Hepatocyte (in vitro differentiated cells): Measurements from ENCODE around the gene C1QTNF2. TPM values are rescaled to one million over a fixed set of nuclear protein-coding genes. Genes with fewer than 3 reads are reported as not detected.

ENCODE experiments used
- DNase-seq: peaks from one replicate; pipeline ENCODE4 v3.0.0-alpha.2; 2016; ENCODE audit warnings: low spot score
- H2AFZ ChIP-seq: fragments of 200-600 bp; sonication (generic); 2 replicates; pipeline ENCODE4 v1.6.0; 2016; ENCODE audit warnings: antibody characterized with exemption, mild to moderate bottlenecking
- H3K27ac ChIP-seq: fragments of 200-600 bp; sonication (generic); 2 replicates; pipeline ENCODE4 v1.5.1; 2016; ENCODE audit warnings: mild to moderate bottlenecking
- H3K27me3 ChIP-seq: fragments of 200-600 bp; sonication (generic); 2 replicates; pipeline ENCODE4 v1.6.1; 2016
- H3K36me3 ChIP-seq: fragments of 200-600 bp; sonication (generic); replicated peaks from 2 replicates; pipeline ENCODE4 v1.5.1; 2016; ENCODE audit warnings: low read depth; ENCODE audit not compliant: insufficient read depth
- H3K4me1 ChIP-seq: fragments of 200-600 bp; sonication (generic); 2 replicates; pipeline ENCODE4 v1.5.1; 2016; ENCODE audit warnings: mild to moderate bottlenecking, moderate library complexity; ENCODE audit not compliant: insufficient read depth
- H3K4me2 ChIP-seq: fragments of 200-600 bp; sonication (generic); 2 replicates; pipeline ENCODE4 v1.6.0; 2016
- H3K4me3 ChIP-seq: fragments of 200-600 bp; sonication (generic); 2 replicates; pipeline ENCODE4 v1.5.1; 2016; ENCODE audit warnings: mild to moderate bottlenecking
- H3K79me2 ChIP-seq: fragments of 200-600 bp; sonication (generic); 2 replicates; pipeline ENCODE4 v1.6.0; 2017; ENCODE audit warnings: mild to moderate bottlenecking
- H3K9me2 ChIP-seq: fragments of 200-600 bp; sonication (generic); replicated peaks from 2 replicates; pipeline ENCODE4 v1.6.0; 2017; ENCODE audit warnings: mild to moderate bottlenecking; ENCODE audit not compliant: insufficient read depth
- H3K9me3 ChIP-seq: fragments of 200-600 bp; sonication (generic); 2 replicates; pipeline ENCODE4 v1.5.1; 2016; ENCODE audit warnings: low read depth, mild to moderate bottlenecking
- H4K20me1 ChIP-seq: fragments of 200-600 bp; sonication (generic); 2 replicates; pipeline ENCODE4 v1.6.0; 2016; ENCODE audit warnings: mild to moderate bottlenecking; ENCODE audit not compliant: insufficient read depth, poor library complexity, severe bottlenecking
- EZH2 ChIP-seq: fragments of 200-600 bp; sonication (generic); IDR thresholded peaks from 2 replicates; pipeline ENCODE4 v1.6.1; 2016; ENCODE audit warnings: antibody characterized with exemption, mild to moderate bottlenecking, borderline replicate concordance
- EZH2phosphoT487 ChIP-seq: fragments of 200-600 bp; sonication (generic); IDR thresholded peaks from one replicate; pipeline ENCODE4 v1.6.1; 2018; ENCODE audit warnings: antibody characterized with exemption, mild to moderate bottlenecking, low read depth, moderate library complexity; ENCODE audit not compliant: unreplicated experiment, severe bottlenecking
- WGBS: methylation state at CpG from one replicate; pipeline ENCODE4 v1.1.6; 2016; ENCODE audit warnings: low lambda C conversion rate; ENCODE audit errors: missing lambda C conversion rate; 5-methylcytosine and 5-hydroxymethylcytosine counted together
- polyA plus RNA-seq: library from polyadenylated mRNA; unstranded; fragments of >200 nt; fragmentation: Nextera tagmentation; extraction: Ambion mirVana; gene quantifications from 2 replicates; pipeline ENCODE4 v1.2.1, GENCODE V29; 2016
- total RNA-seq: library from RNA; depleted of rRNA; stranded (reverse); fragments of >200 nt; gene quantifications from 2 replicates; pipeline ENCODE4 v1.2.3, GENCODE V29; 2014
- TF ChIP-seq, protein P1 (sequence below): fragments of 200-600 bp; sonication (generic); IDR thresholded peaks from 2 replicates; pipeline ENCODE4 v1.5.1; 2016; ENCODE audit warnings: antibody characterized with exemption, mild to moderate bottlenecking; ENCODE audit not compliant: poor library complexity

Gene C1QTNF2
- total and polyA plus RNA-seq, 2 experiments from 2014 or later = 1.5 to 3.0 TPM

- Histone ChIP-seq H3K9me3 (no peaks in the 10 kb centered on the region), H2AFZ (no peak overlapping the region), H3K9me2 (no peaks in the 10 kb centered on the region)
Measured at GRCh38 chr5:160371294-160371693, 868 bp upstream of the C1QTNF2 start.

DNA sequence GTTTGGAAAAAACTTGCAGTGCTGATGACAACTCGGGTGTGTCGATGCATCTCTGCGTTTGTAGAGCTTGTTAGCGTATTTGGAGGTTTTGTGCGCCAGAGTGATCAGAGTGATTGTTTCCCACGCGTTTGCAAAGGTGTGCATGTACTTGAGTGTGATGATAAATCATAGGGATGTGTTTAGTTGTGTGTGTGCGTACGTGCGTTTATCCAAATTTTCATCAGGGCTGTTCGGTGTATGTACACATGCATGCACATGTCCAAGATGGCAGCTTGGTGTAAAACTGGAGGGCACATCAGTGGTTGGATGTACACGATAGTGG lies 248 bp upstream of the C1QTNF2 start:
- no peak for TF ChIP-seq EZH2phosphoT487
- TF ChIP-seq EZH2 = no peak
- TF ChIP-seq, protein P1, sequence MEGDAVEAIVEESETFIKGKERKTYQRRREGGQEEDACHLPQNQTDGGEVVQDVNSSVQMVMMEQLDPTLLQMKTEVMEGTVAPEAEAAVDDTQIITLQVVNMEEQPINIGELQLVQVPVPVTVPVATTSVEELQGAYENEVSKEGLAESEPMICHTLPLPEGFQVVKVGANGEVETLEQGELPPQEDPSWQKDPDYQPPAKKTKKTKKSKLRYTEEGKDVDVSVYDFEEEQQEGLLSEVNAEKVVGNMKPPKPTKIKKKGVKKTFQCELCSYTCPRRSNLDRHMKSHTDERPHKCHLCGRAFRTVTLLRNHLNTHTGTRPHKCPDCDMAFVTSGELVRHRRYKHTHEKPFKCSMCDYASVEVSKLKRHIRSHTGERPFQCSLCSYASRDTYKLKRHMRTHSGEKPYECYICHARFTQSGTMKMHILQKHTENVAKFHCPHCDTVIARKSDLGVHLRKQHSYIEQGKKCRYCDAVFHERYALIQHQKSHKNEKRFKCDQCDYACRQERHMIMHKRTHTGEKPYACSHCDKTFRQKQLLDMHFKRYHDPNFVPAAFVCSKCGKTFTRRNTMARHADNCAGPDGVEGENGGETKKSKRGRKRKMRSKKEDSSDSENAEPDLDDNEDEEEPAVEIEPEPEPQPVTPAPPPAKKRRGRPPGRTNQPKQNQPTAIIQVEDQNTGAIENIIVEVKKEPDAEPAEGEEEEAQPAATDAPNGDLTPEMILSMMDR = no peak
- H3K9me2 ChIP-seq = no peaks in the 10 kb centered on the region

More at GRCh38 chr5:160371294-160371693, 868 bp upstream of the C1QTNF2 start:
- H3K4me3 ChIP-seq = no peak overlapping the region
- H3K79me2 ChIP-seq = no peaks in the 10 kb centered on the region
- peaks cover 37% of the 10 kb centered on the region for H3K27me3 ChIP-seq
- no peak overlapping the region for H3K27ac ChIP-seq
- TF ChIP-seq EZH2phosphoT487 = no peak
- TF ChIP-seq, protein P1 = no peak
- no peak for TF ChIP-seq EZH2
- H3K36me3 ChIP-seq = no peaks in the 10 kb centered on the region
- DNase-seq = no peak
- H3K4me1 ChIP-seq = no peaks in the 10 kb centered on the region
- no peaks in the 10 kb centered on the region for H4K20me1 ChIP-seq
- H3K4me2 ChIP-seq = no peak overlapping the region

DNA sequence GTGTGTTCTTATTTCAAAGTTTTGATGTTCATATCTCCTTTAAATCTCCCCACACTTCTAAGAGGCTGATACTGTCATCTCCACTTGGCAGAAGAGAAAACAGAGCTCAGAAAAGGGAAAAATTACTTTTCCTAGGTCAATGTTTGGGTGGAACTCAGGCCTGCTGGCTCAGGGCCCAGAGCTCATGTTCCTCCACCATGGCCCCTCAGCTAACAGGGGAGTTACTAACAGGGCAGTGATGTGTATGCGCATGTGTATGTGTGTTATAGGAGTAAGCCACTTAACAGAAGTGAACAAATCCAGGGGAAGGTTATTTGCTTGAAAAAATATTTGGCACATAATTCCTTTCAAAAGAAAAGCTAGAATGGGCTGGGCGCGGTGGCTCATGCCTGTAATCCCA lies 2.5 kb downstream of the C1QTNF2 start:
- 95% methylated on average over 3 of the region's 3 CpGs for WGBS
- H4K20me1 ChIP-seq = no peaks in the 10 kb centered on the region
- no peaks in the 10 kb centered on the region for H3K79me2 ChIP-seq
- H3K4me1 ChIP-seq = peaks cover 9% of the 10 kb centered on the region
- no peak overlapping the region for H3K4me2 ChIP-seq
- H3K27me3 ChIP-seq = peaks cover 18% of the 10 kb centered on the region
- no peaks in the 10 kb centered on the region for H3K9me3 ChIP-seq
- DNase-seq = no peak
- TF ChIP-seq EZH2phosphoT487 = no peak
- TF ChIP-seq EZH2 = no peak
- TF ChIP-seq, protein P1 = no peak
- H2AFZ ChIP-seq = no peak overlapping the region
- H3K9me2 ChIP-seq = no peaks in the 10 kb centered on the region
- H3K4me3 ChIP-seq = no peak overlapping the region
- H3K27ac ChIP-seq = no peak overlapping the region
- no peaks in the 10 kb centered on the region for H3K36me3 ChIP-seq

More for the DNA sequence above, 248 bp upstream of the C1QTNF2 start:
- 50% methylated on average over 12 of the region's 12 CpGs for WGBS
- no peaks in the 10 kb centered on the region for H3K9me3 ChIP-seq
- no peaks in the 10 kb centered on the region for H3K36me3 ChIP-seq
- H3K4me2 ChIP-seq = peak overlapping the region; percentile 92
- no peaks in the 10 kb centered on the region for H3K4me1 ChIP-seq
- H3K4me3 ChIP-seq = peak overlapping the region; percentile 68
- peaks cover 35% of the 10 kb centered on the region for H3K27me3 ChIP-seq
- no peaks in the 10 kb centered on the region for H3K79me2 ChIP-seq
- no peak for DNase-seq
- peak overlapping the region; percentile 74 for H2AFZ ChIP-seq
- no peak overlapping the region for H3K27ac ChIP-seq
- H4K20me1 ChIP-seq = no peaks in the 10 kb centered on the region

DNA sequence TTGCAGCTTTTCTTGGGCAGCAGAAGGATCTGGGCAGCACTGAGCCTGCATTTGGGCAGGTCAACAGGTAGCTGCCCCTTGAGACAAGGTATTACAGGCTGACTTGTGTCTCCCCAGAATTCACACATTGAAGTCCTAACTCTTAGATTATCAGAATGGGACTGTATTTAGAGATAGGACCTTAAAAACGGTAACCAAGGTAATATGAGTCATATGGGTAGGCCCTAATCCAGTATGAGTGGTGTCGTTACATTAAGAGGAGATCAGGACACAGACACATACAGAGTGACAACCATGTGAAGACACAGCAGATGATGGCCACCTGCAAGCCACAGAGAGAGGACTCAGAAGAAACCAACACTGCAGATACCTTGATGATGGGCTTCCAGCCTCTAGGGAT lies 3.2 kb downstream of the C1QTNF2 start:
- Histone ChIP-seq H3K27me3 (peaks cover 18% of the 10 kb centered on the region), H3K36me3 (no peaks in the 10 kb centered on the region), H3K9me3 (no peaks in the 10 kb centered on the region), H3K4me2 (no peak overlapping the region), H3K4me1 (peaks cover 9% of the 10 kb centered on the region), H3K9me2 (no peaks in the 10 kb centered on the region), H3K27ac (no peak overlapping the region), H3K4me3 (no peak overlapping the region), H2AFZ (no peak overlapping the region), H4K20me1 (no peaks in the 10 kb centered on the region), H3K79me2 (no peaks in the 10 kb centered on the region)
- 59% methylated on average over 2 of the region's 2 CpGs for WGBS
- TF ChIP-seq EZH2 (no peak), EZH2phosphoT487 (no peak)
- TF ChIP-seq, protein P1 = no peak
- DNase-seq = no peak
